ENCODE measurements around the gene BTBD16.

BTBD16 gene

DNA sequence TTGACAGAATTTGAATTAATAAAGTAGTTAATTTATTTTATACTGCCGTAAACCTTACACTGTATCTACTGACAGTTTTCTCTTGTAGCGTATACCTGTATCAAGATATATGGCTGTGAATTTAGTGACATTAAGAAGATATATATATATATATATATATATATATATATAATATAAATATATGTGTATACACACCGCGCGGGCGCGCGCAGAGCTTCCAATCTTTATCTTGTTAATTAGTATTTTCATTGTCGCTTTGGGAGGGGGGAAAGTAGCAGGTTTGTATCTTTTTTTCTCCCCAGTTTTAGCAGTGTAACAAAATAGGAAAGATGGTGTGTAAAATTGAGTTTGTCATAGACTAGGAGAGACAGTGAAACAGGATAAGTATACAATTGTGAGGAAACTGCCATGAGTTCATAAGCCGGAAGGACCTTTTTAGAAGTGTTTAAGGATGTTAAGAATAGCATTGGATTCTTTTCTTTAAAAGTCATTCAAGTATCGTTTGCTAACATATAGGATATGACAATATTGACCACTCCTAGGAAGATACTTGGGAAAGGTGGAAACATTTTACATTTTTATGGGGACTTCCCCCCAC lies 105.4 kb downstream of the BTBD16 start:
- no peak for DNase-seq

DNA sequence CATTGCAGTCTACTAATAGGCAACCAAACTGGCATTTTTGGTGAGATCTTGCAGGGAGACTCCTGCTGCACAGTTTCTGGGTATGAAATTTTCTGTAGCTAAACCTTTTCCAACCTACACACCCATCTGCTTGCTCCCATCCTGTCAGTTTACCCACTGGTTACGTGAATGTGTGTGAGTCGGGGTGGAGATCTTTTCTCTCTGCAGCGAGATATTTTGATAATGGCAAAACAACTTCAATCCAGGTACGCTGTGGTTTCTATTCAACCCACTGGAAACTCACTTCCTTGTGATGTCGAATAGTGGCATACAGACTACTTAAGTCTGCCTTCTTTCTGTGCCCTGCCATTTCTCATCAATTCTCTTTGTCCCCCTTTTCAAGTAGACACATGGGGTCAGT lies 107.9 kb downstream of the BTBD16 start:
- DNase-seq = no peak

DNA sequence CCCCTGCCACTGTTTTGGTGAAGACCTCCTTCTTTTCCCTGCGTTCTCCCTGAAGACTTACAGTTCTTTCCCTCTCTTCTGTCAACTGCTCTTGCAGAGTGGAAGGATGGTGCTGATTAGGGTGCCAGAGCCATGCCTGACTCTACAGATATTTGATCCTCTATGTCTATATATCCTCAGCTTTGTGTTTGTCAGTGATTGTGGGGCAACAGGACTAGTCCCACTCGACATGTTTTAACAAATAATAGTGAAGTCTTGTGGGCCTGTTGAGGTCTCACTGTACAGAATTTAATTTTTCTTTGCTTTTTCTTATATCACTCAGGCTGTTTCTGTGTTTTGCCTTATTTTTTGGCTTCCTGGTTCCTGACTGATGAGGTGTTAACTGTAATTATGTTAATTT lies 108.4 kb downstream of the BTBD16 start:
- DNase-seq = no peak

DNA sequence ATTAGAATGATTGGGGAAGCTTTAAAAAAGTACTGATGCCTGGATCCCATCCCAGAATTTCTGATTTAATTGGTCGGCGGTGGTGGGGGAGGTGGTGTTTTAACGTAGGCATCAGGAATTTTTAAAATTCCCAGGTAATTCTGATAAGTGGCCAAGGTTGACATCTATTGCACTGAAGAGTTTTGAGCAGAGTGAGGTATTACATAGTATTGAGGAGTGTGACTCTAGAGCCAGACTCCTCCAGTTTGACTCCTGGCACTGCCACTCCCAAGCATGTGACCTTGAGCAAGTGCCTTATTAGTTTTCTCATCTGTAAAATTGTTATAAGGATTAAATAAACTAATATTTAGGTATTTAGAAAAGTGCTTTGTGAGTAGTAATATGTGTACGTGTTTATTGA lies 109.6 kb downstream of the BTBD16 start:
- no peak for DNase-seq

DNA sequence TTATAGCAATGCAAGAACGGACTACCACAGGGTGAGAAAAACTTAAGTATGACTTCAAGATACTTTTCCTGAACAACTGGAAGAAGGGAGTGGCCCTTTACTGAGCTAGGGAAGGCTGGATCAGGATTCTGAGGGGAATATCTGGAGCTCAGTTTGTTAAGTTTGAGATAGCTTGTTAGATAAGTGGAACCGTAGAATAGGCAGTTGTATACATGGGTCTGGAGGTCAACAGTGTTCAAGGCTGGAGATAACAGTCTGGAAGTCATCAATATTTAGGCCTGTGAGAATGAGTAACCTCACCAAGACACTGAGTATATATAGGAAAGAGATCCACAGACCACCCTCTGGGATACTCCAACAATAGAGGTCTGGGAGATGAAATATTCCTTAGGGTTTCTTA lies 110.6 kb downstream of the BTBD16 start:
- no peak for DNase-seq

DNA sequence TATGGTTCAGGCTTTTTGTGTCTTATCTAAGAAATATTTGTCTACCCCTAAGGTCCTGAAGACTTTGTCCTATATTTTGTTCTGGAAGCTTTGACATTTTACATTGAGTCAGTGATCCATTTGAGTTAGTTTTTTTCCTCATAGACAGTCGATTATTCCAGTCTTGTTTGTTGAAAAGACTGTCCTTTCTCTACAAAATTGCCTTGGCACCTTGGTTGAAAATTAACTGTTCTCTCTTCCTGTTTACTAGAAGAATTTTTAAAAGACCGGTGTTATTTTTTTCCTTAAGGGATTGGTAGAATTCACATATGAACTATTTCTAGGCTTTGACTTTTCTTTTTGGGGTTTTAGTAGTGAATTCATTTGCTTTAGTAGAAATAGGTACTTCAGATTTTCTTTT lies 115.4 kb downstream of the BTBD16 start:
- no peak for DNase-seq

DNA sequence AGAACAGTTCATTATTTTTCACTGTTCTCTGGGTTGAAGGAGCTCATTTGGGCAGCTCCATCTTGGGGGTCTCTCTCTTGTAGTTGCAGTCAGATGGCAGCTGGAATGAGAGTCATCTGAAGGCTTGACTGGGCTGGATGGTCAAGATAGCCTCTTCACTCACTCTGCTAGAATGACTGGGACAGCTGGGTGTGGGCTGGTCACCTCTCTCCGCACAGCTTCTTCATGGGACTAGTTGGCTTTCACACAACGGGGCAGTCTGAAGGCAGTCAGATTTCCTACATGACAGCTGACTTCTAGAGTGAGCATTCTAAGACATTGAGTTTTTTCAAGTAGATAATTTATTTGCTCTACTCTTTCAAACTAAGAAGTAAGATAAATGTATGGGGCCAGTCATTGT lies 116.5 kb downstream of the BTBD16 start:
- DNase-seq = no peak

All from CD4-positive, alpha-beta T cell treated with Interleukin-10 for 1 hour (primary cell).